Ishikawa (cell line): ENCODE data around the gene CREG2.

Experiments
- CEBPB ChIP-seq: IDR thresholded peaks from 2 replicates; pipeline ENCODE4 v1.6.1; 2012
- CREB1 ChIP-seq: IDR thresholded peaks from 2 replicates; pipeline ENCODE4 v1.6.1; 2012; ENCODE audit warnings: low read depth
- EGR1 ChIP-seq: IDR thresholded peaks from 2 replicates; pipeline ENCODE4 v1.6.1; 2012
- EP300 ChIP-seq: IDR thresholded peaks from 2 replicates; pipeline ENCODE4 v1.6.1; 2012; ENCODE audit warnings: borderline replicate concordance
- FOXM1 ChIP-seq: IDR thresholded peaks from 2 replicates; pipeline ENCODE4 v1.6.1; 2012; ENCODE audit warnings: low read depth, borderline replicate concordance
- NFIC ChIP-seq: IDR thresholded peaks from 2 replicates; pipeline ENCODE4 v1.6.1; 2012
- RAD21 ChIP-seq: IDR thresholded peaks from 2 replicates; pipeline ENCODE4 v1.6.1; 2012; ENCODE audit warnings: low read depth
- TAF1 ChIP-seq: IDR thresholded peaks from 2 replicates; pipeline ENCODE4 v1.6.1; 2012; ENCODE audit warnings: low read depth, mild to moderate bottlenecking
- TCF12 ChIP-seq: IDR thresholded peaks from 2 replicates; pipeline ENCODE4 v1.6.1; 2012; ENCODE audit warnings: low read depth
- TEAD4 ChIP-seq: IDR thresholded peaks from 2 replicates; pipeline ENCODE4 v1.6.1; 2012
- YY1 ChIP-seq: IDR thresholded peaks from 2 replicates; pipeline ENCODE4 v1.6.1; 2012; ENCODE audit warnings: low read depth
- ZBTB7A ChIP-seq: IDR thresholded peaks from 2 replicates; pipeline ENCODE4 v1.6.1; 2012; ENCODE audit warnings: low read depth
- TF ChIP-seq, protein P1 (sequence below): IDR thresholded peaks from 2 replicates; pipeline ENCODE4 v1.6.1; 2012; ENCODE audit warnings: low read depth, mild to moderate bottlenecking
- TF ChIP-seq, protein P2 (sequence below): IDR thresholded peaks from 2 replicates; pipeline ENCODE4 v1.6.1; 2012
- TF ChIP-seq, protein P3 (sequence below): IDR thresholded peaks from 2 replicates; pipeline ENCODE4 v1.6.1; 2012

The CREG2 gene

DNA sequence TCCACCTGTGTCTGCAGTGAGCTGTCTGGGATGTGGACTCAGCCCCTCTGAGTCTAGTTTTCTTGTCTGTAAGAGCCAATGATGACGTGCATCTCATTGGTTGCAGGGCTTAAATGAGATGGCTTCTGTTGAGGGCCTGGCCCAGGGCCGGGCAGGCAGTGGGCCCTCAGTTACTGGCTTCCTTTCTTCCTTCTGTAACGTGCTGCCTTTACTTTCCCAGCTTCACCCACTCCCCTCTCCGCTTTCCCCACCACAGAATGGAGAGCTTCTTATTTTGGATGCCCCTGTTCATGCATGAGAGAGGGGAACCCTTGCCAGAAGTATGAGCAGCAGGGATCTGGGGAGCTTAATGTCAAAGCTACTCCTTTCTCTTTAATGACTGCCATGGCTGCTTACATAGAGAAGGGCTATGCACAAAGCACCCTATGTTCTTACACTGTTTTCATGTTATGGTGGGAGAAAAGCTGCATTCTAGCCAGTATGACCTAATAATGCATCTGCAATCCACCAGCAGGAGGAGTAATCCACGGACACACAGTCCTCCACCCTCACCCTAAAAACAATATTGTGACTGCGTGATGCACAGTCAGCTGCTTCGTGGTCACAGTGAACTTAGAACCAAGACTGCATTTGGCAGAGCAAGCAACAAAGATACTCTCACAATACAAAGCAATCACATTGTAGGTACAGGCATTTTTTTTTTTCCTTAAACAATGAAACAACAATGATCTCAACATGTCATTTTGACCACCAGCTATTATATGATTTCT is 37.2 kb downstream of the CREG2 start:
- TF ChIP-seq NFIC (no peak), TCF12 (no peak), FOXM1 (no peak), ZBTB7A (no peak), TAF1 (no peak)

DNA sequence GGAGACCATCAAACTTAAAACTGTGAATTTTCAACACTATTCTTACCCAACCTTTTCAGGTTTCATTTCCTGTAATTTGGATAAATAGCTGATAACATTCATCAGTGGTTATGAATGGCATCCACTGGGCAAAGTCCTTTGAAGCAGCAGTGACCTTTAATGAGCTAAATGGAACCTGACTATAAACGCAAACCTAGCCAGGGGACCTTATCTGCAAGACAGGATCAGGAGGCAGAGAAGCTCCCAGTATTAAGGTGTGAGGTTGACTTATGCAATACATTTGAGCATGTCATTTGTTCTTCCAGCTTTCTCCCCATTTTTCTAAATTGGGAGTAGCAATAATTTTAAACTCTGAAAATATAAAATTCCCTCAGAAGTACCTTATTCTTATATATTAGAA is 38.4 kb downstream of the CREG2 start:
- TF ChIP-seq FOXM1 (no peak), NFIC (no peak), TEAD4 (no peak), TAF1 (no peak), CEBPB (no peak), TCF12 (no peak), EGR1 (no peak), CREB1 (no peak), EP300 (no peak), YY1 (no peak), RAD21 (no peak), ZBTB7A (no peak)
- TF ChIP-seq, protein P1, sequence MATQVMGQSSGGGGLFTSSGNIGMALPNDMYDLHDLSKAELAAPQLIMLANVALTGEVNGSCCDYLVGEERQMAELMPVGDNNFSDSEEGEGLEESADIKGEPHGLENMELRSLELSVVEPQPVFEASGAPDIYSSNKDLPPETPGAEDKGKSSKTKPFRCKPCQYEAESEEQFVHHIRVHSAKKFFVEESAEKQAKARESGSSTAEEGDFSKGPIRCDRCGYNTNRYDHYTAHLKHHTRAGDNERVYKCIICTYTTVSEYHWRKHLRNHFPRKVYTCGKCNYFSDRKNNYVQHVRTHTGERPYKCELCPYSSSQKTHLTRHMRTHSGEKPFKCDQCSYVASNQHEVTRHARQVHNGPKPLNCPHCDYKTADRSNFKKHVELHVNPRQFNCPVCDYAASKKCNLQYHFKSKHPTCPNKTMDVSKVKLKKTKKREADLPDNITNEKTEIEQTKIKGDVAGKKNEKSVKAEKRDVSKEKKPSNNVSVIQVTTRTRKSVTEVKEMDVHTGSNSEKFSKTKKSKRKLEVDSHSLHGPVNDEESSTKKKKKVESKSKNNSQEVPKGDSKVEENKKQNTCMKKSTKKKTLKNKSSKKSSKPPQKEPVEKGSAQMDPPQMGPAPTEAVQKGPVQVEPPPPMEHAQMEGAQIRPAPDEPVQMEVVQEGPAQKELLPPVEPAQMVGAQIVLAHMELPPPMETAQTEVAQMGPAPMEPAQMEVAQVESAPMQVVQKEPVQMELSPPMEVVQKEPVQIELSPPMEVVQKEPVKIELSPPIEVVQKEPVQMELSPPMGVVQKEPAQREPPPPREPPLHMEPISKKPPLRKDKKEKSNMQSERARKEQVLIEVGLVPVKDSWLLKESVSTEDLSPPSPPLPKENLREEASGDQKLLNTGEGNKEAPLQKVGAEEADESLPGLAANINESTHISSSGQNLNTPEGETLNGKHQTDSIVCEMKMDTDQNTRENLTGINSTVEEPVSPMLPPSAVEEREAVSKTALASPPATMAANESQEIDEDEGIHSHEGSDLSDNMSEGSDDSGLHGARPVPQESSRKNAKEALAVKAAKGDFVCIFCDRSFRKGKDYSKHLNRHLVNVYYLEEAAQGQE: no peak
- TF ChIP-seq, protein P2, sequence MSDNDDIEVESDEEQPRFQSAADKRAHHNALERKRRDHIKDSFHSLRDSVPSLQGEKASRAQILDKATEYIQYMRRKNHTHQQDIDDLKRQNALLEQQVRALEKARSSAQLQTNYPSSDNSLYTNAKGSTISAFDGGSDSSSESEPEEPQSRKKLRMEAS: no peak
- TF ChIP-seq, protein P3, sequence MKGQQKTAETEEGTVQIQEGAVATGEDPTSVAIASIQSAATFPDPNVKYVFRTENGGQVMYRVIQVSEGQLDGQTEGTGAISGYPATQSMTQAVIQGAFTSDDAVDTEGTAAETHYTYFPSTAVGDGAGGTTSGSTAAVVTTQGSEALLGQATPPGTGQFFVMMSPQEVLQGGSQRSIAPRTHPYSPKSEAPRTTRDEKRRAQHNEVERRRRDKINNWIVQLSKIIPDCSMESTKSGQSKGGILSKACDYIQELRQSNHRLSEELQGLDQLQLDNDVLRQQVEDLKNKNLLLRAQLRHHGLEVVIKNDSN: no peak

DNA sequence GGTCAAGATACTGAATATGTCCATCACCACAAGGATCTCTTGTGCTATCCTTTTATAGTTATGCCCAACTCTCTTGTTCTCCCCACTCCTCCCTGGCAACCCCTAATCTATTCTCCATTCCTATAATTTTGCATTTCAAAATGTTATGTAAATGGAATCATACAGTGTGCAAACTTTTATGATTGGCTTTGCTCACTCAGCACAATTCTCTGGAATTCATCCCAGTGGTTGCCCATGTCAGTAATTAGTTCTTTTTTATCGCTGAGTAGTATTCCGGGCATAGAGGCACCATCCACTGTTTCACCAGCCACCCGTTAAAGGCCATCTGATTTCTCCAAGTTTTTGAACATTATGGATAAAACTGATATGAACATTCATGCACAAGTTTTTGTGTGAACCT is 40.4 kb downstream of the CREG2 start:
- TF ChIP-seq EP300 (no peak), ZBTB7A (no peak), NFIC (no peak), CEBPB (no peak), YY1 (no peak), CREB1 (no peak), EGR1 (no peak), RAD21 (no peak), TCF12 (no peak), TEAD4 (no peak), TAF1 (no peak)

DNA sequence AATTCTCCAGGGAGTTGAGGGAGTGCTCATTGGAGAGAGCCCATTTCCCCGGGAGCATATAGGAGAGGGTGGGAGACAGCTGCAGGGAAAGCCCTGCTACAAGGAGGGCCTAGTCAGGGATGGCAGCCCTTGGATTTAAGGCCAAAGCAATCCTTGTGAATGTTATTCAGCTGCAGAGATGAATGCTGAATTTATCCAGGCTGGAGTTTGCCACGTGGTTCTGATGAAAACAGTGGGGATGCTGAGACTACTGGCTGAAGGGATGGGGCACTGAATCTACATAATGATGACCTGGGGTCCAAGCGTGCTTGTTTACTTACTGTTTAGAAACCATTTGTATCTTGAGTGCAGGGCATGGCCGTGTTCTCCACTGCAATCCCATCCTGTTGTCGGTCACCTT is 43.2 kb downstream of the CREG2 start:
- no peak for TF ChIP-seq YY1
- no peak for TF ChIP-seq CREB1
- no peak for TF ChIP-seq FOXM1
- TF ChIP-seq, protein P1: no peak
- TF ChIP-seq, protein P2: no peak
- TF ChIP-seq ZBTB7A: no peak
- no peak for TF ChIP-seq CEBPB
- no peak for TF ChIP-seq EP300
- TF ChIP-seq RAD21: no peak
- TF ChIP-seq TCF12: no peak
- no peak for TF ChIP-seq TAF1
- TF ChIP-seq NFIC: no peak
- TF ChIP-seq, protein P3: no peak
- no peak for TF ChIP-seq TEAD4
- TF ChIP-seq EGR1: no peak

DNA sequence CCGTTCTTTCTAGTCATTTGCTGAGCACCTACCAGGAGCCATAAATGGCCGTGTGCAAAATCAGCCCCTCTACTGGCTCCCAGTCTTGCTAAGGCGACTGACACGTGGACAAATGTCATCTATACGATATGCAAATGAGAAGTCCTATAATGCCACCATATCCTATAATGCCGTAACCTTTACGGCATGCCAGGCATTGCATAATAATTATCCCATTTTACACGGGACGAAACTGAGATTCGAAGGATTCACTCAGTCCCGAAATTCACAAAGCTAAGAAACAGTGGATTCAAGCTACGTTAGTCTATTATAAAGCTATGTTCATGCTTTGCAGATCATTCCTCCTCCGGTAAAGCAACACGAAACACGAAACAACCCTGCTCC is 44.7 kb downstream of the CREG2 start:
- no peak for TF ChIP-seq TEAD4
- TF ChIP-seq, protein P3: no peak
- no peak for TF ChIP-seq YY1
- no peak for TF ChIP-seq CEBPB
- TF ChIP-seq RAD21: no peak
- TF ChIP-seq, protein P2: no peak
- no peak for TF ChIP-seq NFIC
- no peak for TF ChIP-seq EGR1
- no peak for TF ChIP-seq TCF12
